ENCODE results near the gene UGT1A3.

GRCh38 chr2:233807966-233808935 lies 79.4 kb downstream of the UGT1A3 start:
- TF ChIP-seq, protein P1, sequence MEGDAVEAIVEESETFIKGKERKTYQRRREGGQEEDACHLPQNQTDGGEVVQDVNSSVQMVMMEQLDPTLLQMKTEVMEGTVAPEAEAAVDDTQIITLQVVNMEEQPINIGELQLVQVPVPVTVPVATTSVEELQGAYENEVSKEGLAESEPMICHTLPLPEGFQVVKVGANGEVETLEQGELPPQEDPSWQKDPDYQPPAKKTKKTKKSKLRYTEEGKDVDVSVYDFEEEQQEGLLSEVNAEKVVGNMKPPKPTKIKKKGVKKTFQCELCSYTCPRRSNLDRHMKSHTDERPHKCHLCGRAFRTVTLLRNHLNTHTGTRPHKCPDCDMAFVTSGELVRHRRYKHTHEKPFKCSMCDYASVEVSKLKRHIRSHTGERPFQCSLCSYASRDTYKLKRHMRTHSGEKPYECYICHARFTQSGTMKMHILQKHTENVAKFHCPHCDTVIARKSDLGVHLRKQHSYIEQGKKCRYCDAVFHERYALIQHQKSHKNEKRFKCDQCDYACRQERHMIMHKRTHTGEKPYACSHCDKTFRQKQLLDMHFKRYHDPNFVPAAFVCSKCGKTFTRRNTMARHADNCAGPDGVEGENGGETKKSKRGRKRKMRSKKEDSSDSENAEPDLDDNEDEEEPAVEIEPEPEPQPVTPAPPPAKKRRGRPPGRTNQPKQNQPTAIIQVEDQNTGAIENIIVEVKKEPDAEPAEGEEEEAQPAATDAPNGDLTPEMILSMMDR (IDR thresholded peaks at IDR 0.05), result no peak
- no peak for TF ChIP-seq EZH2 (IDR thresholded peaks at IDR 0.05; ENCODE audit: borderline replicate concordance, insufficient read depth, low read depth, low read length, poor library complexity, severe bottlenecking)

All from B cell (primary cell).